Astrocyte (in vitro differentiated cells and primary cell): ENCODE results near the gene GLCCI1.

Source experiments
- CTCF ChIP-seq: IDR thresholded peaks from 2 replicates; pipeline ENCODE4 v1.5.1; 2011; ENCODE audit warnings: low read depth, mild to moderate bottlenecking, inconsistent platforms, low read length, moderate library complexity; ENCODE audit not compliant: insufficient read depth
- EZH2 ChIP-seq: IDR thresholded peaks from 2 replicates; pipeline ENCODE4 v1.6.1; 2012; ENCODE audit warnings: mild to moderate bottlenecking, low read length, inconsistent platforms; ENCODE audit not compliant: insufficient read depth

GRCh38 chr7:8005279-8005678, 36.7 kb downstream of the GLCCI1 start:
- TF ChIP-seq CTCF (no peak), EZH2 (no peak)
